GM20000 (cell line): ENCODE data around the gene UBL7.

Experiments used
- DNase-seq: peaks from one replicate; pipeline ENCODE4 v3.0.0; 2012; ENCODE audit warnings: low spot score
- CTCF ChIP-seq: IDR thresholded peaks from 2 replicates; pipeline ENCODE4 v1.5.1; 2012; ENCODE audit warnings: mild to moderate bottlenecking, control low read depth; ENCODE audit errors: extremely low read depth, missing control alignments

UBL7 gene

GRCh38 chr15:74421302-74422245 lies 39.4 kb downstream of the UBL7 start:
- TF ChIP-seq CTCF, result no peak

GRCh38 chr15:74420193-74420905 lies 40.6 kb downstream of the UBL7 start:
- DNase-seq, result no peak
- TF ChIP-seq CTCF, result no peak

More at GRCh38 chr15:74421302-74422245, 39.4 kb downstream of the UBL7 start:
- no peak for DNase-seq

GRCh38 chr15:74419432-74419831 lies 41.5 kb downstream of the UBL7 start:
- TF ChIP-seq CTCF, result no peak
- no peak for DNase-seq

- no peak for DNase-seq
Measured at GRCh38 chr15:74418575-74419338, 42.2 kb downstream of the UBL7 start.

GRCh38 chr15:74417670-74418069 lies 43.3 kb downstream of the UBL7 start:
- no peak for TF ChIP-seq CTCF
- DNase-seq, result no peak

More at GRCh38 chr15:74418575-74419338, 42.2 kb downstream of the UBL7 start:
- TF ChIP-seq CTCF, result no peak

- DNase-seq, result no peak
- TF ChIP-seq CTCF, result no peak
Measured at GRCh38 chr15:74417225-74417624, 43.7 kb downstream of the UBL7 start.
